Adrenal gland (tissue), 5 donors: ENCODE data around the gene ZNF91.
"Not testable (repeated sequence)": the region's sequence is repeated elsewhere in the genome, so short reads cannot be mapped to it uniquely, and the experiment has no call there.

Experiments used
- POLR2A ChIP-seq, 2 donors: fragments of 450-650 bp; IDR thresholded peaks; one replicate each; pipeline ENCODE4 v1.6.1; 2017; ENCODE audit warnings: antibody characterized with exemption in 2 of 2, mild to moderate bottlenecking in 2 of 2, moderate library complexity in 1 of 2
- TF ChIP-seq, protein P1 (sequence below), 6 experiments: fragments of 450-650 bp in 4 of 6; fragments of 200-600 bp in 2 of 6; sonication (generic) in 1 of 6; IDR thresholded peaks; 1 replicate in 5 of 6; 2 replicates in 1 of 6; pipeline versions ENCODE4 v1.5.1 to v1.8.0; 2016 to 2021; ENCODE audit warnings: antibody characterized with exemption in 6 of 6, mild to moderate bottlenecking in 2 of 6, moderate library complexity in 1 of 6
- donor health status: DM: no; HTN: no; CAD: no.

DNA sequence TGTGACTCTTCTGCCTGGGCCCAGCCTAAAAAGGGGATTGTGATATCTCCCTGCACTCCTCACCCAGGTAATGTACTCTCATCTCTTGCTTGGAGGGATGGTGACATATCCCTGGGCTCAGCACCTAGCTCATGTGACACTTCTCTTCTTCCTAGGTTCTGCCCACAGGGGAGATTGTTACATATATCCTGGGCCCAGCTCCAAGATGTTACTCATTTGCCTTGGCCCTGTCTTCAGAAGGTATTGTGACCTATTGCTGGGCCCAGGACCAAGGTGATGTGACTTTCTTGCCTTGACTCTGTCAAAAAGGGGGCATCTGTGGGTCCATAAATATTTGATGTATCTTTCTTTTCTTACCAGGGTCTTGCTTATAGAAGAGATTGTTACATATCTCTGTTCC lies 73.9 kb downstream of the ZNF91 start:
- TF ChIP-seq POLR2A (IDR thresholded peaks at IDR 0.05) = not testable (repeated sequence)
- TF ChIP-seq, protein P1, sequence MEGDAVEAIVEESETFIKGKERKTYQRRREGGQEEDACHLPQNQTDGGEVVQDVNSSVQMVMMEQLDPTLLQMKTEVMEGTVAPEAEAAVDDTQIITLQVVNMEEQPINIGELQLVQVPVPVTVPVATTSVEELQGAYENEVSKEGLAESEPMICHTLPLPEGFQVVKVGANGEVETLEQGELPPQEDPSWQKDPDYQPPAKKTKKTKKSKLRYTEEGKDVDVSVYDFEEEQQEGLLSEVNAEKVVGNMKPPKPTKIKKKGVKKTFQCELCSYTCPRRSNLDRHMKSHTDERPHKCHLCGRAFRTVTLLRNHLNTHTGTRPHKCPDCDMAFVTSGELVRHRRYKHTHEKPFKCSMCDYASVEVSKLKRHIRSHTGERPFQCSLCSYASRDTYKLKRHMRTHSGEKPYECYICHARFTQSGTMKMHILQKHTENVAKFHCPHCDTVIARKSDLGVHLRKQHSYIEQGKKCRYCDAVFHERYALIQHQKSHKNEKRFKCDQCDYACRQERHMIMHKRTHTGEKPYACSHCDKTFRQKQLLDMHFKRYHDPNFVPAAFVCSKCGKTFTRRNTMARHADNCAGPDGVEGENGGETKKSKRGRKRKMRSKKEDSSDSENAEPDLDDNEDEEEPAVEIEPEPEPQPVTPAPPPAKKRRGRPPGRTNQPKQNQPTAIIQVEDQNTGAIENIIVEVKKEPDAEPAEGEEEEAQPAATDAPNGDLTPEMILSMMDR (IDR thresholded peaks at IDR 0.05) = not testable (repeated sequence)
